UCSD-AML1 (cell line): ENCODE results near the gene LRTM2.

Experiments
- DNase-seq: peaks from one replicate; lab custom pipeline; 2025; ENCODE audit not compliant: unreplicated experiment; lab: John Stamatoyannopoulos, UW

Gene LRTM2

DNA sequence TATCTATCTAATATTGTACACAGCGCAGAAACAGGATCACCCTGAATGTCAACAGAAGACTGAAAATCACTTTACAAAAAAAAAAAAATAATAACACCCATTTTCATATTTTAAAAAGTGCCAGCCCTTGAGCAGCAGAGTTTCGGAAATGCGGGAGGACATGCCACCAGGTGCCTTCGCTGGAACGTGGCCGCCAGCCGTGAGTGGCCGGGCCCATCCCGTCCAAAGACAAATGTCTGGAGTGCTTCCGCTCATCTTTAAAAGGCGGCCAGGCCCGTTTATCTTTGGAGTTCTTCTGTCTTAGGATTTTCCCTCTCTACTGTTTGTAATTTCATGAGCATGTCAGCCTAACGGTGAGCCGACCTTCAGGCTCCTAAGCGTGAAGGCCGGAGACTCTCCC is 43.5 kb downstream of the LRTM2 start:
- DNase-seq = no peak

DNA sequence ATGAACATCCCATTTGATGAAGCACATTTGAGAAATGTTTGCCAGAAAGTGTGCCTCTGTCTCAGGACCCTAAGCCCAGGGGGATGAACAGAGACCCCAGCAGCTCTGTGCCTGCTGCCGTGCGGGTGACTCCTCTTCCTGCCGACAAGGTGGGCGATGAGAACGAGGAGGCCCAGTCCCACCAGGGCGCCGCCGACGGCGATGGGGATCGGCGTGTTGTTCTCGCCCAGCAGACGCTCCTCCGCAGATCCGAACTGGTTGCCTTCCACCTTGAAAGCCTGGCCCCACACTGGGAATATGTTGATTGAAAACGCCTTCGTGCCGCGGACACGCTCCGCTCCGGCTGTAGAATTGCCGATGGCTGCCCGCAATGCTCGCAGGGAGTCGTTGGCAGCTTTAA is 44.1 kb downstream of the LRTM2 start:
- DNase-seq = no peak

- DNase-seq = no peak
Observed at GRCh38 chr12:1864867-1865266, 44.5 kb downstream of the LRTM2 start.

- DNase-seq = no peak
Observed at GRCh38 chr12:1865284-1865866, 45.0 kb downstream of the LRTM2 start.

GRCh38 chr12:1869145-1869544 is 48.8 kb downstream of the LRTM2 start:
- DNase-seq = no peak

- DNase-seq = no peak
Observed at GRCh38 chr12:1870086-1870485, 49.7 kb downstream of the LRTM2 start.

DNA sequence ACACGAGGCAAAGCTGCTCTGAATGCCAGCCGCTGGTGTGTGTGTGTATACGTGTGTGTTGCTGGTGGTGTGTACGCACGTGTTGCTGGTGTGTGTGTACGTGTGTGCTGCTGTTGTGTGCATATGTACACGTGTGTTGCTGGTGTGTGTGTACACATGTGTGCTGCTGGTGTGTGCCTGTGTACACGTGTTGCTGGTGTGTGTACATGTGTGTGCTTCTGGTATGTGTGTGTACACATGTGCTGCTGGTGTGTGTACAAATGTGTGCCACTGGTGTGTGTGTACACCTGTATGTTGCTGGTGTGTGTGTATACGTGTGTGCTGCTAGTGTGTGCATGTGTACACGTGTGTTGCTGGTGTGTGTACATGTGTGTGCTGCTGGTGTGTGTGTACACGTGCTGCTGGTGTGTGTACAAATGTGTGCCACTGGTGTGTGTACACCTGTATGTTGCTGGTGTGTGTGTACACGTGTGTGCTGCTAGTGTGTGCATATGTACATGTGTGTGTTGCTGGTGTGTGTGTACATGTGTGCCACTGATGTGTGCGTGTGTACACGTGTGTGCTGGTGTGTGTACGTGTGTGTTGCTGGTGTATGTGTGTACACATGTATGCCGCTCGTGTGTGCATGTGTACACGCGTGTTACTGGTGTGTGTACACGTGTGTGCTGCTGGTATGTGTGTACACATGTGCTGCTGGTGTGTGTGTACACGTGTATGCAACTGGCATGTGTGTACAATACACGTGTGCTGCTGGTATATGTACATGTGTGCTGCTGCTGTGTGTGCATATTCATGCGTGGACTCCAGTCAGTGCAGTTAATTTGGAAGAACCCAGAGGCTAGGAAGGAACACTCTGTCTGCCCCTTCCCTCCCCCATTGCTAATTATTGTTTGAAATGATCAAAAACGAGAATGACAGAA is 50.9 kb downstream of the LRTM2 start:
- no peak for DNase-seq

DNA sequence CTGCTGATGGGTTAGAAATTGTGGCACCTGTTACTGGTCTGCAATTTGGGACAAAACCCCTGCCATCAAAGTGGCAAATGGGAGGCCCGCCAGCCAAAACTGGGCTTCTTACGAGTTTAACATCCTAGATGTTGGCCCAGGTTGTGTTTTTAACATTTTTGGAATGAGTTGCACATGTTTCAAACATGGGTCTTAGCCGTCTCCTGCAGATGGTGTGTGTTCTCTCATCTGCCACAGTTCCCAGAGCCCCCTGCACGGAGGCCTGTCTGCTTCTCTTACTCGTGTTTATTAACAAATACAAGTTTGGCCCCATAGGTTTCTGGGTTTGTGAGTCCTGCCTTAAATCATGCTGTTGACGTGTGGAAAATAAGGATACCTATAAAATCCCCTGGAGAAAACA is 51.6 kb downstream of the LRTM2 start:
- DNase-seq = no peak

GRCh38 chr12:1872448-1872847 is 52.1 kb downstream of the LRTM2 start:
- DNase-seq = no peak

- no peak for DNase-seq
Observed at GRCh38 chr12:1873531-1874510, 53.5 kb downstream of the LRTM2 start.

GRCh38 chr12:1875608-1876007 is 55.2 kb downstream of the LRTM2 start:
- no peak for DNase-seq

DNA sequence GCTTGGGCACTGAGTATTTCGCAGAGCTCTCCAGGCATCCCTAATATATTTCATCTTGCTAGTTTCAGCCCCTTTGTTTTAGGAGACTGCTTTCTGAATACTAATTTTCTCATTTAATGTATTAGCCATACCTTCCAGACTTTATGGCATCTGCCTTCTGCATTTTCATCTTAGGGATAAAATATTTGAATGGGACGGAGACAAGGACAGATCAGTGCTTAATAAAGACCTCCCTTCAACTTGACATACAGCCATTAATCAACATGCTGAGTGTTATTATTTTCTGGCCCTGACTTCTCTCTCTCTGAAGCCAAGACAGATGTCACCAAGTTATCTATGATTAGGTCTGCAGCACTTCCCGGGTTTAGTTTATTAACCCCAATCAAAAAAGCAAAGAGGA is 55.7 kb downstream of the LRTM2 start:
- no peak for DNase-seq

GRCh38 chr12:1877169-1877878 is 57.0 kb downstream of the LRTM2 start:
- no peak for DNase-seq

DNA sequence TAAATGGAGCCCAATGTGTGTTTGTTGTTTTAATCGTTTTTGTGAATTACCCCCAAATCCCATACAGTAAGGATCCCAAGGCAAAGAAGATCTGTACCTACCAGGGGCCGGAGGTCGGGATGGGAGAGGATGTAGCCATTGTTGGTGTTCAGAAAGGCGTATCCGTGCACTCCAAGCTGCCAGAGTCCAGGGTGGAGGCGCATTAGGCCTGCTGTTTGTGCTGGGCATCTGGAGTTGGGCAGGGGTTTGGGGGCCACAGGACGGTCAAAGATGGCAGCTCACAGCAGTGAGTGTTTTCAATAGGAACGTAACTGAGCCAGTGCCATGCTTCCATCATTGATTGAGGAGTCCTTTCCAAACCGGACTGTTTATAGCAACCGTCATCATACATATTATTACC is 57.8 kb downstream of the LRTM2 start:
- no peak for DNase-seq

GRCh38 chr12:1878695-1879094 is 58.3 kb downstream of the LRTM2 start:
- no peak for DNase-seq

DNA sequence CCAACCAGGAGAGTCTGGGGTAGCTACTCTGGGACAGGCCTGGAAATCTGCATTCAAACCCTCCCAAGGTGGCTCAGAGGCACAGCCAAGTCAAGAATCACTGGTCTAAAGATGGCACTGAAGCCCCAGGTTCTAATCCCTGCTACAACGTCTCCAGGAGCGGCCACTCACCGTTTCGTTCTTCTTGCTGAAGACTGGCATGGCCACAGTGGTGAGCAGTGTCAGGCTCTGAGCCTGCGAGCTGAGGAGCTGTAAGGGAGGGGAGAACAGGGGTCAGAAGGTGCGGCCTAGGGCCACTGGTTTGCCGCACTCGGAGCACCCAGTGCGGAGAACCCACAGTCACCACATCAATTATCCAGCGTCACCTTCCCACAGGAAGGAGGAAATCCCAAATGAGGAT is 59.3 kb downstream of the LRTM2 start:
- no peak for DNase-seq

DNA sequence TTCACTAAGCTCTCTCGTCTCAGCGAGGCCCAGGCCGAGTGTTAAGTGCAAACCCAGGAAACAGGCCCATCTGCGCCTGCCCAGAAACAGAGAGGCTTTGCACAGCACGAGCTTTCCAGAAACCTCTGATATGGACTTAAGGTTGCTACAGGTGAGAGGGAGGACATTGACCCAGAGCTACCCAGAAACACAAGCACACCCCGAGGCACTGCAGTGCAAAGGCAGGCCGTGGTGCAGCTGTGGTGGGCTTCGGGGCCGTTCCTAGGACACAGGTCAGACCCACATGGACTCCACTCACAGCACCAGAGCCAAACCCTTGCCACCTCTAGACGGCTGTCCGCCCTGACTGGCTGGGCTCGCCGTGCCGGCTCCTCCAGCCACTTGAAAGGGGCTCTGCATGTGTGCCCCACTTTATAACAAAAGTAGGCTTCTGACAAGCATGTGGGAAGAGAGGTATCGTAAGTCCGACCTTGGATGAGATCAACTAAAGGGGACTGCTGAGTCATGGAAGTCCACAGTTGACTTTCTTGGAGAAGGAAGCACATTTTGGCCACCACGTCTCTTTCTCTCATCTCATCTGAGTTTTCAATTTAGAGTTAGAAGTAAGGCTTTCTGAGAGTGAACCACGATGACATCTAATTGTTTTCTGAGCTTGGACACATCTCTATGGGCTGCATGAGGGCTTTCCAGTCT is 59.9 kb downstream of the LRTM2 start:
- no peak for DNase-seq

DNA sequence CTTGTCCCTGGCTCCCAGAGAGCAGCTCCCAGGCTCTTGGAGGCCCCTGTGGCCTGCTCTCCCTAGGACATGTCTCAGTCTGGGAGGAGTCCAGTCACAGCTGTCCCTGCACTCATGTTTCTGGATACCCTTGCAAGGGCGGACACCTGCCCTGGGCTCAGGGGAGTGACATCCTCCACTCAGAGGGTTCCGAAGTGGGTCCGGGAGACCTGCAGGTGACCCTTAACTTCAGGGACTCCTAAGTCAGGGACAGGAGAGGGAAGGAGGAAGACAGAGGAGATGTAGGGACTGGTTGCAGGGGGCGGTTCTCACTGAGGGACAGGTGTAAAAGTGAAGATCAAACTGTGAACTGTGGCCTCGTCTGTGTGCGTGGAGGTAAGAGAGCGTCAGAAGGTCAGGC is 60.5 kb downstream of the LRTM2 start:
- no peak for DNase-seq

GRCh38 chr12:1881301-1881700 is 60.9 kb downstream of the LRTM2 start:
- no peak for DNase-seq

DNA sequence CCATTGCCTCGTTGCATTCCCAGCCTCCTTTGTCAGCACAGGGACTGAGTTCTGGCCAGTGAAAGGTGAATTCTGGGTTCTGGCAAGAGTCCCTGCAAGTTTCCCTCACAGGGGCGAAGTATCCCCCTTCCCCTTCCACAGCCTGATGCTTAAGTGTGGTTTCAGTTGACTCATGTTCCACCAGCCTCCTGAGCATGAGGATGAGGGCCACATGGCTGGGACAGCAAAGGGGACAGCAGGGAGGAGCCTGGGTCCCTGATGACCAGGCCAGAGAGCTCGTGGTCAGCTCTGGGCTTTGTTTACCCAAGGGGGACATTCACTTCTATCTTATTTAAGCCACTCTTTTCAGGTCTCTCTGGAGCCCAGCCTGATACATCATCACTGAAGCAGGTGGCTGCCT is 61.6 kb downstream of the LRTM2 start:
- no peak for DNase-seq
